ENCODE results near the gene KCNN4. TPM values are rescaled to one million over a fixed set of nuclear protein-coding genes. Genes with fewer than 3 reads are reported as not detected.

KCNN4 gene
- total RNA-seq, 1 experiment from 2014 or later: 29.7 TPM

GRCh38 chr19:43719378-43719868, 61.4 kb downstream of the KCNN4 start:
- intact Hi-C loops (cut with micrococcal nuclease; ENCODE audit: unreplicated experiment) (no loop called here), in situ Hi-C loops (cut with HindIII; ENCODE audit: low pct_unique_long_range_greater_than_20kb, low sequenced_read_pairs) (no loop called here)
- ChIA-PET POLR2A (no interaction called here), CTCF (no interaction called here)
- H3K4me1 ChIP-seq (ENCODE audit: control insufficient read depth, insufficient read depth, low read length): no peaks in the 10 kb centered on the region
- H3K27ac ChIP-seq (ENCODE audit: low read length): no peak overlapping the region
- no peaks in the 10 kb centered on the region for H3K36me3 ChIP-seq (ENCODE audit: control insufficient read depth, insufficient read depth, low read length)
- ATAC-seq (no peak), DNase-seq (ENCODE audit: low read depth, low spot score) (no peak)
- H3K27me3 ChIP-seq (ENCODE audit: control insufficient read depth, insufficient read depth, low read length): no peaks in the 10 kb centered on the region
- BruUV-seq (replicated peaks): no TSS peak
- no peak overlapping the region for H3K4me3 ChIP-seq (ENCODE audit: low read depth in 2 of 2, low read length in 2 of 2)
- TF ChIP-seq TCF7L2 (IDR thresholded peaks at IDR 0.05; ENCODE audit: low read depth, low read length): no peak
- no peak for TF ChIP-seq SIN3A (IDR thresholded peaks at IDR 0.05; ENCODE audit: borderline replicate concordance, insufficient read depth, low read depth, low read length)
- no peak for TF ChIP-seq POLR2AphosphoS5 (IDR thresholded peaks at IDR 0.05; ENCODE audit: low read depth, low read length)
- no peak for TF ChIP-seq REST (IDR thresholded peaks at IDR 0.05; ENCODE audit: insufficient read depth in 1 of 2, low read depth in 2 of 2, low read length in 1 of 2)
- no peak for TF ChIP-seq CTCF (IDR thresholded peaks at IDR 0.05)
- H3K9me3 ChIP-seq (ENCODE audit: control insufficient read depth, insufficient read depth, low read depth, low read length): no peaks in the 10 kb centered on the region

GRCh38 chr19:43718627-43719377, 62.0 kb downstream of the KCNN4 start:
- H3K4me3 ChIP-seq (ENCODE audit: low read depth in 2 of 2, low read length in 2 of 2): no peak overlapping the region
- DNase-seq (ENCODE audit: low read depth, low spot score) (no peak), ATAC-seq (no peak)
- no peak for TF ChIP-seq SIN3A (IDR thresholded peaks at IDR 0.05; ENCODE audit: borderline replicate concordance, insufficient read depth, low read depth, low read length)
- no peaks in the 10 kb centered on the region for H3K4me1 ChIP-seq (ENCODE audit: control insufficient read depth, insufficient read depth, low read length)
- BruUV-seq (replicated peaks): no TSS peak
- H3K9me3 ChIP-seq (ENCODE audit: control insufficient read depth, insufficient read depth, low read depth, low read length): no peaks in the 10 kb centered on the region
- CTCF ChIA-PET: no interaction called here
- no peak overlapping the region for H3K27ac ChIP-seq (ENCODE audit: low read length)
- POLR2A ChIA-PET: no interaction called here
- H3K36me3 ChIP-seq (ENCODE audit: control insufficient read depth, insufficient read depth, low read length): no peaks in the 10 kb centered on the region
- intact Hi-C loops (cut with micrococcal nuclease; ENCODE audit: unreplicated experiment): no loop called here
- H3K27me3 ChIP-seq (ENCODE audit: control insufficient read depth, insufficient read depth, low read length): no peaks in the 10 kb centered on the region
- in situ Hi-C loops (cut with HindIII; ENCODE audit: low pct_unique_long_range_greater_than_20kb, low sequenced_read_pairs): no loop called here

Other genes starting within 250 kb of the KCNN4 start
- gene ZNF575, start 247.8 kb downstream of the KCNN4 start, total RNA-seq (2021; ENCODE audit: unreplicated experiment): 1.9 TPM
- 20.1 TPM for gene XRCC1, start 205.4 kb downstream of the KCNN4 start, total RNA-seq (2021; ENCODE audit: unreplicated experiment)
- gene PINLYP, start 205.2 kb downstream of the KCNN4 start, total RNA-seq (2021; ENCODE audit: unreplicated experiment): 0.21 TPM
- 20.4 TPM for gene IRGQ, start 184.8 kb downstream of the KCNN4 start, total RNA-seq (2021; ENCODE audit: unreplicated experiment)
- 14.1 TPM for gene ZNF576, start 184.4 kb downstream of the KCNN4 start, total RNA-seq (2021; ENCODE audit: unreplicated experiment)
- gene SRRM5, start 168.9 kb downstream of the KCNN4 start, total RNA-seq (2021; ENCODE audit: unreplicated experiment): 0.10 TPM
- 45.6 TPM for gene ZNF428, start 161.3 kb downstream of the KCNN4 start, total RNA-seq (2021; ENCODE audit: unreplicated experiment)
- 2.7 TPM for gene CADM4, start 141.1 kb downstream of the KCNN4 start, total RNA-seq (2021; ENCODE audit: unreplicated experiment)
- gene PLAUR, start 110.8 kb downstream of the KCNN4 start, total RNA-seq (2021; ENCODE audit: unreplicated experiment): 5.3 TPM
- gene IRGC, start 64.9 kb downstream of the KCNN4 start, total RNA-seq (2021; ENCODE audit: unreplicated experiment): not detected
- 49.9 TPM for gene SMG9, start 26.0 kb downstream of the KCNN4 start, total RNA-seq (2021; ENCODE audit: unreplicated experiment)
- 0.87 TPM for gene LYPD5, start 21.5 kb upstream of the KCNN4 start, total RNA-seq (2021; ENCODE audit: unreplicated experiment)
- 6.9 TPM for gene ZNF283, start 46.3 kb upstream of the KCNN4 start, total RNA-seq (2021; ENCODE audit: unreplicated experiment)
- 2.4 TPM for gene ZNF404, start 103.0 kb upstream of the KCNN4 start, total RNA-seq (2021; ENCODE audit: unreplicated experiment)
- gene ZNF45, start 154.3 kb upstream of the KCNN4 start, total RNA-seq (2021; ENCODE audit: unreplicated experiment): 10.7 TPM
- gene ZNF221, start 170.3 kb upstream of the KCNN4 start, total RNA-seq (2021; ENCODE audit: unreplicated experiment): 2.8 TPM
- gene ZNF155, start 203.2 kb upstream of the KCNN4 start, total RNA-seq (2021; ENCODE audit: unreplicated experiment): 5.0 TPM
- gene ZNF230, start 222.0 kb upstream of the KCNN4 start, total RNA-seq (2021; ENCODE audit: unreplicated experiment): 4.2 TPM
- 3.1 TPM for gene ZNF222, start 244.4 kb upstream of the KCNN4 start, total RNA-seq (2021; ENCODE audit: unreplicated experiment)